Measurements from ENCODE around the gene RGS10. TPM values are rescaled to one million over a fixed set of nuclear protein-coding genes. Genes with fewer than 3 reads are reported as not detected.

RGS10 gene
- polyA plus RNA-seq, 3 donors = 33.0 to 36.7 (median 36.1) TPM

GRCh38 chr10:119500821-119501220 is 41.7 kb downstream of the RGS10 start:
- no peak for DNase-seq

DNA sequence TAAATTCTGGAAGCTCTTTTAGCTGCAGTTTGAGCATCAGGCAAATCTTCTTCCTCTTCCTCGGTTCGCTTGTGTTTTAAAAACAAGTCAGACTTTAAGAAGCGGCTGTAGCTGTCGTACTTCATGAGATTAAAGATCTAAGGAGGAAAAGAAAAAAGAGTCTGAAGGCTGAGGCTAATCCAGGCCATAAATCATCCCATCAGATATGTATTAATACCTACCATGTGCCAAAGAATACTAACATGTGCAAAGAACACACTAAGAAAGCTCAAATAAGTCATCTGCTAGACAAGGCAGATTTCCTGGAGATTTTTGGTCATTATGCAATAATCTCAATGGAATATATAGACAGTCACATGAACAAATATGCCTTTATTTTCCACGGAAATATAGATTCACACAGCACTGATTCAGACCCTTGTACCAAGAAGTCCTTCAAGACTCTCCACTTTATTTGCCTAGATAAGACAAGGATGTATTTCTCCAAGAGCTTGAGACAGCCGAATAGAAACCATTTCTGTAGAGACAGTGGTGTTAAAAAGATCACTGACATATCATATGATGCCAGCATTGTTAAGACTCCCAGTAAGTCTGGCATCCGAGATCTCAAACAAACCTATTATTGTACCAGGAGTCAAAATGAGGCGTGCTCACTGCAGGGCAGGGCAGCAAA is 42.3 kb downstream of the RGS10 start:
- no peak for DNase-seq

DNA sequence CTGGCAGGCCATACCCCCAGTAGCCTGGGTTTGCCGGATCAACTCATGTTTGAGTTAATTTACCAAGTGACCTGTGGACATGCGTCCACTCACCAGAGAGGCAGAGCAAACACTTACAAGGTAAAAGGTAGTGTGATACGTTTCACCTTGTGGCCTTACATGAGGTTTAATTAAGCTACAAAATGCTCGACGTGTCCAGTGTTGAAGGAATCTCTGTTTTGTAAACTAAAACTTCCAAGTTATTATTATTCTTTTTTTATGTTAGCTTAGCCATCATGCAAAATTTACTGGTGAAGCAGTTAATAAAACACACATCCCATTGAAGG is 42.9 kb downstream of the RGS10 start:
- no peak for DNase-seq

DNA sequence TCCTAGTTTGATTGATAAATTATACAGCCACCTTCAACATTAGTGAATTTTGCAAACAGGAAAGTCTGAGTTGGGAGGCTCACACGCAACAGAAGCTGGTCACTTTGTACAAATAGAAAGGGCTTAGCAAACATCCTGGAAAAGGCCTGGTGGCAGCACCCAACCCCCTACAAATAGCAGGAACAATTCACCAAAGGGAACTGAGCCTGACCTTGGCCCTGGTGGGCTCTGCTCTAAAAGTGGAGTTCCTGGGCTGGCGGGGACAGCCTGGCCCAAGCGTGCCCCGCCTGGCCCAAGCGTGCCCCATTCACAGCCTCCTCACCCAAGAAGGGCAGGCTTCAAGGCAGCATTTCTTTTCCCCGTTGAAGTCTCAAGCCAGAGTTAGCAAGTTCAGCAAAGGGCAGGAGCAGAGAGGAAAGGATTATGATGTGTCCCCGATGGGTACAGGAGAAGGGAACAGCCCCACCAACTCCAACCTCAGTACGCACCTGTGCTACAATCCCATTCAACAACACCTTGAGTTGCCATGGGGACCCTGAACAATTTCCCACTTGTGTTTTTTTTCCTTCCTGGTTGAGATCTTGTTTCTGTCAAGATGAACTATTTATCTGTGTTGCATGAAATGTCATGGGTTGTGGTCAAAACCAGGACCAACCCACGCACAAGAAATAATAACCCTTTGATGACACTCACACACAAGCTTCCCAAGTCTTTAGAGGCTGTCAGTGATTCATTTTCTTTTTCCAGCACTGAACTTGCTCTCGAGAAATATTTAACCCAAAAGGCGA is 43.4 kb downstream of the RGS10 start:
- no peak for DNase-seq

- DNase-seq = no peak
These were observed 45.3 kb downstream of the RGS10 start for GRCh38 chr10:119497243-119497642.

DNA sequence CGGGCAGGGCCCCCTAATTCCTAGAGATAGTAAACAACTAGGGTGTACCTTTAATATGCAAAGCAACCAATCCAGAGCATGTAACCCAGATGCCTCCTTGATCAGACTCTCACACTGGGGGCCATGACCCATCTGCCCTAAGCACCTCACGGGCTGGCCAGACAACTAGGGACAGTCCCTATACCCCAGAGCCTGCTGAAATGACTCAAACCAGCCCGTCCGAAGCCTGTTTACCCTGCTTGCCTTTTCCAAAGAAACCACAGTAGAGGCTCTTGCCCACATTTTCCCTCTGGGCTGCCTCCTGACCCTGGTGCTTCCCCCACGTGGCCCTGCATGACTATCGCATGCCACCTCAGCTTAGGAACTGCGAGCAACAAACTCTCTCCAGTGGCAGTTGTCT is 46.2 kb downstream of the RGS10 start:
- no peak for DNase-seq

DNA sequence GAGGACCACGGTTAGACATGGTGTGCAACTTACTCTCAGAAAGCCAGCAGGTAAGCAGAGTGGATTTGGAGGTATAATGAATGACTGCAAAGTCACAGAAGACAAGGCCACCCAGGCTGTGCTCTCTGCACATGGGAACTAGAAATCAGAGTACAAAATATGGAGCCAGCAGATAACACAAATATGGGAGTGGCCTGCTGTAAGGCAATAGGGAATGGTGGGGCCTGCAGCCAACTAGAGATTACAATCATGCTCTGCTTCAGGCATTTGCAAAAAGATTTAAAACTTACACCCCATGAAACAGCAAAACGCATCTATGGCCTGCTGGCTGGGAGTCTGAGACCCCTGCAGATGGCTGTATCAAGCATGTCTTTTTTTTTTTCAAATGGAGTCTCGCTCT is 47.0 kb downstream of the RGS10 start:
- DNase-seq = no peak

DNA sequence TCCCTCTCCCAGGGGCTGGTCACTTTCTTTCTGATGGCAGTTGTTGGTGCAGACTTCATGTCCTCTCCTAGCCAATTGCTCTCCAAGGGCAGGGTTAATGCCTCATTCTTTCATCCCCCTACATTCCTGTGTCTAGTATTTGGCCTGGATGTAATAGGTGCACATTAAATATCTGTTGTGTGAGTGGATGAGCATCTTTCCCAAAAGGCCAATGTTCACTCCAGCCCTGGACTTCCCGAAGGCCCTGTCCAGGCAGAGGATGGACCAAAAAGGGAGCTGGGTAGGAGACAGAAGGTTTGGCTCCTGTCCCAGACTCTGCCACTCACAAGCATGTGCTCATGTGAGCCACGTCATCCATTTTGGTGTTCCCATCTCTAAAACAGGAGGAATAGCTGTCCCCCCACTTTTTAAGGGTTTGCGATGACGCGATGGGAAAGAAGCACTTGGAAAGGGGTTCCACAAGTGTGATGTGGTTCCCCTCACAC is 47.5 kb downstream of the RGS10 start:
- no peak for DNase-seq

DNA sequence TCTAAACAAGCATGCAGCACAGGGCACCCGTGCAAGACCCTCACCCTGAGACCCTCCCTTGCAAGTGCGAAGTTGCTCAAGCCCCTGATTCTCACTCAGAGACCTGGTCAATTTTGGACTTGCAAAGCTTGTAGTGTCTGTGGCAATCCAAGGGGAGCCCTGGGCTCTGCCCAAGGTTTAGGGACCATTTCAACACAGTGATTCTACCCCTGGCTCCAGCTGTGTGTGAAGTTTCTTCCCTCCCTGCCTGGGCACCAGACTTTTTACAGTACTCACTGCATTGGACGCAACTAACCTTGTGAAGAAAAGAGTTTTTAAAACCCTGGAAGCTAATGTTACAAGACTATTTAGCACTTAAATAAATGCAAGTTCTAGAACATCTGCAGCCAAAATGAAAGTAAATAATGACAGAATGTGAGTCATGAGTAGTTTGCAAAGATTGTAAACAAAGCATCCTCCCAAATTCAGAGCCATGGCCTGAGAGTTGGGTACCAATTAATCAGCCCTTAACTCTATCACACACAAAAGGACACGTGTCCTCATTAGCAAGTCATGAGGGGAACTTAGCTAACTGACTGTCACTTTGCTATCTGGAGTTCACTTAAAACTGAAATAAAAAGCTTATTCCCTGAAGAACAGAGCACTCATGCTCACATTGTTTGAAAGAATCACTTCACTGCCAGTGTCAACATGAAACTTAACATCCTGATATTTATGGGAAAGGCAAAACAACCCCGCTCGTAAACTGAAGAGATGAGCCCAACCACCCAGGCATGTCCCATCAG is 48.1 kb downstream of the RGS10 start:
- peak; percentile 49 for DNase-seq

GRCh38 chr10:119493155-119493554 is 49.4 kb downstream of the RGS10 start:
- no peak for DNase-seq

DNA sequence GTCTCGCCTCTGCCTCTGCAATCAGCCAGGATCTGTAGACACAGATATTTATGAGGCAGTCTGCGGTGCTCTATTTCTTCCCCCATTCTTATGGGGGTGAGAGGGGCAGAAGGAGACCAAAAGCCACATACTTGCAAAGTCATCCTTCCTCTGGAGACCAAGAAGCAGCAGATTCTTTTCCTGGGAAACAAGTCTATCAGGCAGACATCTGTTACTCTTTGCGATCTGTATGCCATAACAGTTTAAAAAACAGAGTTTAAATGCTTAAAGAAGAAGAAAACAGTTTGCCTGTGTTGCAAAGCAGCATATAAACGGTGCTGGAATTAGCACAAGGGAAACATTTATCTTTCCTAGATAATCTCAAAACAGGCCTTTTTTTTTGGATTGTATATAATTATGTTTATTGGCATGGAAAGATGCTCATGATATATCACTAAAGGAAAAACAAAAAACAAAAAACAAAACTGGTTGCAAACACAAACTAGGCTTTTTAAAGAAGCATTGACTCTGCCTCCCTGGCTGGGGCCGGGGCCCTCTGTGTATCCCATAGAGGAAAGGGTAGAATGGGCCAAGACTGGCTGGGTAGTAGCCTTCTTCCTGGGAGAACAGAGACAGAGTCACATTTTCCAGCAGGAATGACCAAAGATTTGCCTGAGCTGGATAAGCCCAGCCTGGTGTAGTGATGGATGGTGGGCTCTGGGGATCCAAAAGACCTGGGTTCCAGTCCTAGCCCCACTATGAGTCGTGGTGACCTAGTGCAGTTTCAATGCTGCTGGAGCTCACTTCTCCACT is 50.4 kb downstream of the RGS10 start:
- no peak for DNase-seq

- no peak for DNase-seq
These were observed 52.6 kb downstream of the RGS10 start for GRCh38 chr10:119489991-119490326.

DNA sequence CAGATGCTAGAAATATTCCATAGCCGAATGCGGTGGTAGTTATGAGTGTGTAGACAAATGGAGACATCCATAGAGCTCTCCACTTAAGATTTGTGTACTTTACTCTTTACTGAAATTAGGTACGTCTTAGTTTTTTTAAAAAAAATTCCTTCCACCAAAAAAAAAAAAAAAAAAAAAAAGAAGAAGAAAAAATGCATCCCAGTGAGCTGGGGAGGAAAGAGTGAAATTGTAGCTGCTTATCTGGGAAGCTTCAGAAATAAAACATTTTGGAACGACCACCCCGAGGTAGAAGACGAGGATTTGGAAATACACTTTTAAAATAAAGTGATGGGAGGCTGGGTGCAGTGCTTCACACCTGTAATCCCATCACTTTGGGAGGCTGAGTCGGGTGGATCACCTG is 53.8 kb downstream of the RGS10 start:
- DNase-seq = no peak

DNA sequence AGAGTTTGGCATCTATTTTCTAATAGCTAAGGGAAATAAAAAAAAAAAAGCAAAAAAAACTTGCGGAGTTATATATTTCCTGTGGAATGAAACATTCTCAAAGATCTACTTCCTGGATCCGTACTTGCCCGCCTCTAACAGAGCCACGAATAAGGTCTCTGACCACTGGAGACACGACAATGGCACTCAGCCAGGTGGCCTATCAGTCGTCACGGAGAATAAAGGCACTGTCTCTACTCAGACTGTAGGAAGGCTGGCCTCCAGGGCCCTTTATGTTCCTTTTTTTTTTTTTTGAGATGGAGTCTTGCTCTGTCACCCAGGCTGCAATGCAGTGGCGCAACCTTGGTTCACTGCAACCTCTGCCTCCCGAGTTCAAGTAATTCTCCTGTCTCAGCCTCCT is 58.7 kb downstream of the RGS10 start:
- no peak for DNase-seq

GRCh38 chr10:119483001-119483400 is 59.5 kb downstream of the RGS10 start:
- DNase-seq = no peak

- no peak for DNase-seq
These were observed 60.6 kb downstream of the RGS10 start for GRCh38 chr10:119481781-119482426.

- DNase-seq = no peak
These were observed 61.9 kb downstream of the RGS10 start for GRCh38 chr10:119480667-119481066.

GRCh38 chr10:119479532-119479931 is 63.0 kb downstream of the RGS10 start:
- DNase-seq = no peak

DNA sequence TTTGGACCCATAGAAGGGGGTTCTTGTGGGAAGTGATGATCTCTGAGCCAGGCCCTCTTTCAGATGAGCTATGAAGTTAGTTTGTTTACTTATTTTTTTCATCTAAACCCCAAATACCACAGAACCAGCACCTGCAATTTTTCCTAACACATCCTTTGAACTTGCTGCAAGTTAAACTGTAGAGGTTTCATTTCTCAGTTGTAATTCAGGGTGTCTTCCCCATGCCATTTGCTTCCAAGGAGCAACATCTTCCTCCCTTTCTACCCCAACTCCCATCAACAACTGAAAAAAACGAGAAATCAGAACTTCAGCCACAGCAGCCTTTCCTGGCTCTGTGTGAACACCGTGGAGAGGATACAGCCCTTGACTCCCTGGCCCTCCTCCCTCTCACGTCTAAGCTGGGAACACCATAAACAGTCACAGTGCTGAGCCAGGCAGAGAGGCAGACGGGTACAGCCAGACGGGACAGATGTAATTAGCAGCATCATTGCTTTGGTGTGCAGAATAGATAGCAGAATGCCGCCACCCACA is 63.6 kb downstream of the RGS10 start:
- no peak for DNase-seq

DNA sequence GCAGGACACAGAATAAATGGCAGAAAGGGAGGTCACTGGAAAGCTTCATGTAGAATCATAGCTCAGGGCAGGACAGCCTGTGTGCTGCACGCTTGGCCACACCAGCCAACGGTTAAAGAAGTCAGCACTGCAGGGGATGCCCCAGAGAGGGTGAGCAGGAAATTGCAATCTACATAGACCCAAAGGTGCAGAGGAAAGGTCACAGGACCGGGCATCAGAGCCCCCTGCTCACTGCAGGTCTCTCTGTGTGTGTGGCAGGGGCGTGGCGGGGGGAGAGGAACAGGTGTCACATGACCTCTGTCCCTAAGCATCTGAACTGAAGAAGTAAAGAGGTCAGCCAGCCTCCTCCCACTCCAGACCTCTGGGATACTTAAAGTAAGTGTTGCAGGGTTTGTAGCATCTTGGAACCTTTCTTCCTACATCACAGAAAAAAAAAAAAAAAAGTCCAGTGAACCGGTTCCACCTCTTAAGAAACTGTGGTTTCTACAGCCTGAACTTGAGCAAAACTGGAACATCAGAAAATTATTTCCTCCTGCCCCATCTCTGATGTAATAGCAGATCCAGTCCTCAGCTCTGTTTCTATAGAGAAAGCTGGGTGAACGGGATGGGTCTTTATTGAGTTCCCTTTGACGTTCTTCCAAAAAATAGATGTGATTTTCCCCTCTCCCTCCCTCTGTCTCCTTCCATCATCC is 64.3 kb downstream of the RGS10 start:
- DNase-seq = no peak

GRCh38 chr10:119477444-119477843 is 65.1 kb downstream of the RGS10 start:
- no peak for DNase-seq
